Measurements from ENCODE around the gene STK10. TPM values are rescaled to one million over a fixed set of nuclear protein-coding genes. Genes with fewer than 3 reads are reported as not detected.

The STK10 gene
- total RNA-seq, 3 donors from 2014 or later: 22.7 to 36.3 (median 29.9) TPM

DNA sequence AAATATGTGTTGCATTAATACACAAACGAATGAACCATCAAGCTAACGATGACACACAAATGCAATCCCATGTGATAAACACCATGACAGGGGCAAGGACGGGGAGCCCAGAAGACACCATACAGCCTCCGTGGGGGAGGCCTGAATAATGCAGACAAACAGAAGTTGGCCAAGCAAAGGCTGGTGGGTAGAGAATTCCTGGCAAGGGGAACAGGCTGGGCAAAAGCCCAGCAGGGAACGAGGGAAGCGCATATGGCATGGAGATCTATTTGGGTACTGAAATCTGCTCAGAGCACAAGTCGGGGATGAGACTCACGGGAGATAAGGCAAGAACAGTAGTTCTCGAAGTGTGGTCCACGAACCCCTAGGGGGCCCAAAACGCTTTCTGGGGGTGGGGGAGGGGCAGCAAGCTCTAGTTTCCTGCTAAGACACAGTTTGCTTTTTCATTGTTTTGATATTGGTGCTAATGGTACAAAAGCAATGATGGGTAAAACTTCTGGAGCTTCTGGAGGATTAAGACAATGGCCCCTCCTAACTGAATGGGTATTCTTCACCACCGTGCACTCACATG, 138.7 kb downstream of the STK10 start:
- no peaks in the 10 kb centered on the region for H3K36me3 ChIP-seq (ENCODE audit: low read depth)
- no peaks in the 10 kb centered on the region for H3K4me1 ChIP-seq (ENCODE audit: low read depth)
- H3K4me3 ChIP-seq: no peak overlapping the region
- DNase-seq (no peak), ATAC-seq (no peak)
- H3K9me3 ChIP-seq: no peaks in the 10 kb centered on the region
- TF ChIP-seq CTCF (IDR thresholded peaks at IDR 0.05): no peak
- intact Hi-C loops (cut with DNase I, micrococcal nuclease): loop anchor here in 1 of 2 donors (10.0 kb wide), 1 partner anchor 625 kb away; no protein-coding TSS in a partner anchor

GRCh38 chr5:172048539-172049101, 139.4 kb downstream of the STK10 start:
- Histone ChIP-seq H3K36me3 (ENCODE audit: low read depth) (no peaks in the 10 kb centered on the region), H3K9me3 (no peaks in the 10 kb centered on the region), H3K4me1 (ENCODE audit: low read depth) (no peaks in the 10 kb centered on the region), H3K4me3 (no peak overlapping the region)
- intact Hi-C loops (cut with DNase I, micrococcal nuclease): loop anchor here in 1 of 2 donors (10.0 kb wide), 1 partner anchor 624 kb away; no protein-coding TSS in a partner anchor
- no peak for TF ChIP-seq CTCF (IDR thresholded peaks at IDR 0.05)
- ATAC-seq (no peak), DNase-seq (no peak)

DNA sequence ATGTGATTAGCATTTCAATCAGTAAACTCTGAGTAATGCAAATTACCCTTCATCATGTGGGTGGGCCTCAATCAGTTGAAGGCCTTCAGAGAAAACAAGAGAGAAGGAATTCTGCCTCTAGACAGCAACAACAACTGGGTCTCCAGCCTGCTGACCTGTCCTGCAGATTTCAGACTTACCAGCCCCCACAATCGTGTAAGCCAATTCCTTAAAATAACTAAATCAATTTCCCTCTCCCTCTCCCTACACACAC, 139.9 kb downstream of the STK10 start:
- intact Hi-C loops (cut with DNase I, micrococcal nuclease): loop anchor here in 1 of 2 donors (10.0 kb wide), 1 partner anchor 623 kb away; no protein-coding TSS in a partner anchor
- no peaks in the 10 kb centered on the region for H3K4me1 ChIP-seq (ENCODE audit: low read depth)
- ATAC-seq (no peak), DNase-seq (no peak)
- no peaks in the 10 kb centered on the region for H3K36me3 ChIP-seq (ENCODE audit: low read depth)
- no peak overlapping the region for H3K4me3 ChIP-seq
- no peaks in the 10 kb centered on the region for H3K9me3 ChIP-seq
- no peak for TF ChIP-seq CTCF (IDR thresholded peaks at IDR 0.05)

- Histone ChIP-seq H3K4me1 (ENCODE audit: low read depth) (no peaks in the 10 kb centered on the region), H3K4me3 (no peak overlapping the region), H3K36me3 (ENCODE audit: low read depth) (no peaks in the 10 kb centered on the region), H3K9me3 (no peaks in the 10 kb centered on the region)
- DNase-seq (no peak), ATAC-seq (no peak)
- TF ChIP-seq CTCF (IDR thresholded peaks at IDR 0.05): no peak
- intact Hi-C loops (cut with DNase I, micrococcal nuclease): loop anchor here in 1 of 2 donors (10.0 kb wide), 1 partner anchor 622 kb away; no protein-coding TSS in a partner anchor
These were observed 141.4 kb downstream of the STK10 start for GRCh38 chr5:172046593-172046992.

GRCh38 chr5:172045315-172045632, 142.8 kb downstream of the STK10 start:
- DNase-seq (no peak), ATAC-seq (no peak)
- no peaks in the 10 kb centered on the region for H3K36me3 ChIP-seq (ENCODE audit: low read depth)
- TF ChIP-seq CTCF (IDR thresholded peaks at IDR 0.05): no peak
- no peaks in the 10 kb centered on the region for H3K4me1 ChIP-seq (ENCODE audit: low read depth)
- intact Hi-C loops (cut with DNase I, micrococcal nuclease): loop anchor here in 1 of 2 donors (10.0 kb wide), 1 partner anchor 620 kb away; no protein-coding TSS in a partner anchor
- H3K9me3 ChIP-seq: no peaks in the 10 kb centered on the region
- H3K4me3 ChIP-seq: no peak overlapping the region

Measured in mucosa of descending colon (tissue), 3 donors.